Kidney (tissue), 14 donors: ENCODE results near the gene KIF26B. TPM values are rescaled to one million over a fixed set of nuclear protein-coding genes. Genes with fewer than 3 reads are reported as not detected.
"Not testable (repeated sequence)": the region's sequence is repeated elsewhere in the genome, so short reads cannot be mapped to it uniquely, and the experiment has no call there.

Experiments used
- DNase-seq, 5 donors: peaks; one replicate each; pipeline ENCODE4 v3.0.0-alpha.2; 2013 to 2020
- FAIRE-seq: peaks from 2 replicates; lab custom pipeline; 2012; peaks lifted over from hg19 to GRCh38; lab: Jason Lieb, UNC
- H3K27ac ChIP-seq, 2 donors: one replicate each; pipeline ENCODE4 v1.7.0; 2013; ENCODE audit warnings: low read depth in 2 of 2, low read length in 2 of 2, inconsistent platforms in 1 of 2
- H3K27me3 ChIP-seq: one replicate; pipeline ENCODE4 v1.7.1; 2013; ENCODE audit warnings: low read length, inconsistent platforms; ENCODE audit not compliant: control insufficient read depth, insufficient read depth
- H3K36me3 ChIP-seq, 3 donors: one replicate each; pipeline versions ENCODE4 v1.7.0 to v1.7.1; 2013; ENCODE audit warnings: low read length in 3 of 3, control low read depth in 1 of 3, inconsistent platforms in 1 of 3; ENCODE audit not compliant: insufficient read depth in 3 of 3, control insufficient read depth in 2 of 3
- H3K4me1 ChIP-seq, 3 donors: one replicate each; pipeline versions ENCODE4 v1.7.0 to v1.7.1; 2013; ENCODE audit warnings: low read length in 3 of 3, inconsistent platforms in 1 of 3, low read depth in 1 of 3; ENCODE audit not compliant: control insufficient read depth in 2 of 3, insufficient read depth in 2 of 3
- H3K4me3 ChIP-seq, 3 donors: one replicate each; pipeline versions ENCODE4 v1.7.0 to v1.8.1; 2013; ENCODE audit warnings: low read length in 3 of 3, control low read depth in 1 of 3, inconsistent platforms in 1 of 3
- H3K9ac ChIP-seq, 3 donors: one replicate each; pipeline versions ENCODE4 v1.7.0 to v1.7.1; 2013; ENCODE audit warnings: low read length in 3 of 3, control low read depth in 1 of 3, inconsistent platforms in 1 of 3
- H3K9me3 ChIP-seq, 3 donors: one replicate each; pipeline versions ENCODE4 v1.7.0 to v1.7.1; 2013; ENCODE audit warnings: low read length in 3 of 3, control low read depth in 1 of 3, inconsistent platforms in 1 of 3; ENCODE audit not compliant: control insufficient read depth in 2 of 3, insufficient read depth in 1 of 3
- intact Hi-C: fragments of 100-400 bp; cut with DNase I; formaldehyde crosslinking; loops from one replicate; pipeline ENCODE4 v1.11.1; 2022
- polyA plus RNA-seq: library from polyadenylated mRNA; stranded (reverse); fragments of 350-450 nt; fragmentation: Illumina TruSeq; extraction: RNeasy Lipid Tissue Mini Kit (QIAGEN cat#74804); gene quantifications from one replicate; pipeline ENCODE4 v1.2.3, GENCODE V29; 2014; ENCODE audit warnings: low read depth, low replicate concordance; ENCODE audit not compliant: insufficient read depth
- total RNA-seq: library from RNA; stranded (reverse); fragmentation: NEBNext Ultra II Directional; extraction: Animal tissue kit (Norgen Biotek cat#: 25700); gene quantifications from one replicate; pipeline ENCODE4 v1.2.1, GENCODE V29; 2021
- TF ChIP-seq, protein P1 (sequence below): IDR thresholded peaks from 3 replicates; pipeline ENCODE4 v1.5.1; 2012; ENCODE audit warnings: mild to moderate bottlenecking, moderate library complexity, borderline replicate concordance; ENCODE audit not compliant: insufficient read depth; ENCODE audit errors: extremely low read depth
- donor health status: control.
- donor health status: control.
- donor health status: control.
- donor health status: control.
- donor health status: control.
- donor health status: DM: yes; HTN: yes; CAD: no.
- donor health status: Normal renal cell carcinoma (clear cell type).

KIF26B gene
- total and polyA plus RNA-seq, 2 donors from 2014 or later: 0.52 to 10.7 TPM

DNA sequence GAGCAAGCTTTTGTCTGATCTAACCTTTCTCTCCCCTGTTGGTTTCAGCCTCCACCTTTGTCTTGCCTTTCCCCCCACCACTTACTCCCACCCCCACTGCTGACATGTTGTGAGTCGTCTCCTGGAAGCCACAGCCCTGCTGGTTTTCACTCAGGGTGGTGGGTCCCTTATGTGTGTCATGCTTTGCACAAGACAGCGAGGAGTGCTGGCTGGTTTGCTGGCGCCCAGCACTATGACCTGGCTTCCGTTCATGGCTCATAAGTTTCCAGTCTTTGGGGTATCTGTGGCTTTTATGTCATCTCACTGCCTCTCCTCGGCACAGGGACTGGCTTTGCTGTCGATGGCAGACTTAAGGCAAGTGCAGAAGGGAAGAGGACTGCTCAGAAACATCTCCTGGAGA lies 177.7 kb downstream of the KIF26B start:
- TF ChIP-seq, protein P1, sequence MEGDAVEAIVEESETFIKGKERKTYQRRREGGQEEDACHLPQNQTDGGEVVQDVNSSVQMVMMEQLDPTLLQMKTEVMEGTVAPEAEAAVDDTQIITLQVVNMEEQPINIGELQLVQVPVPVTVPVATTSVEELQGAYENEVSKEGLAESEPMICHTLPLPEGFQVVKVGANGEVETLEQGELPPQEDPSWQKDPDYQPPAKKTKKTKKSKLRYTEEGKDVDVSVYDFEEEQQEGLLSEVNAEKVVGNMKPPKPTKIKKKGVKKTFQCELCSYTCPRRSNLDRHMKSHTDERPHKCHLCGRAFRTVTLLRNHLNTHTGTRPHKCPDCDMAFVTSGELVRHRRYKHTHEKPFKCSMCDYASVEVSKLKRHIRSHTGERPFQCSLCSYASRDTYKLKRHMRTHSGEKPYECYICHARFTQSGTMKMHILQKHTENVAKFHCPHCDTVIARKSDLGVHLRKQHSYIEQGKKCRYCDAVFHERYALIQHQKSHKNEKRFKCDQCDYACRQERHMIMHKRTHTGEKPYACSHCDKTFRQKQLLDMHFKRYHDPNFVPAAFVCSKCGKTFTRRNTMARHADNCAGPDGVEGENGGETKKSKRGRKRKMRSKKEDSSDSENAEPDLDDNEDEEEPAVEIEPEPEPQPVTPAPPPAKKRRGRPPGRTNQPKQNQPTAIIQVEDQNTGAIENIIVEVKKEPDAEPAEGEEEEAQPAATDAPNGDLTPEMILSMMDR: no peak
- H3K9me3 ChIP-seq: no peaks in the 10 kb centered on the region
- H3K27ac ChIP-seq: no peak overlapping the region
- DNase-seq (peak in 3 of 5 donors; percentile 62 to 81 (median 69)), FAIRE-seq (no peak)
- intact Hi-C loops: no loop called here
- H3K4me1 ChIP-seq: peaks cover 0 to 4% (median 0%) of the 10 kb centered on the region in 3 donors
- no peak overlapping the region for H3K4me3 ChIP-seq
- no peaks in the 10 kb centered on the region for H3K27me3 ChIP-seq
- H3K36me3 ChIP-seq: no peaks in the 10 kb centered on the region
- no peak overlapping the region for H3K9ac ChIP-seq

DNA sequence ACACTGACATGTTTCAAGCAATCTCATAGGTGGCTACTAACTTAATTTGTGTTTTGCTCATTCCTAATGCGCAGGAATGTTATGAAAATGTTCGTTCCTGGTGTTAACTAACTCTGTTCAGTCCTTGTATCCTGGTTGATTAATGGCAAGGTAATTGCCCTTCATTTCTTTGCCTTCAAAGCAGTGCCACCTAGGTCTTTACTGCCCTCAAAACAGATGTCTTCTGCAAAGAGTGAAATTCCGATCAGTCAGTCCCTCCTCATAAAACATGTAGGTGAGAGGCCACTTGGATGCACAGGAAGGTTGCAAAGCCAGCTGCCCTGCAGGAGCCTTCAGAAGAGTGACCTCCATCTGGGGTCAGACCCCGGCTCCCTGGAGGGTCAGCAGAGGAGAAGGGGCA lies 179.4 kb downstream of the KIF26B start:
- intact Hi-C loops: no loop called here
- H3K4me1 ChIP-seq: peaks cover 0 to 4% (median 0%) of the 10 kb centered on the region in 3 donors
- H3K27me3 ChIP-seq: no peaks in the 10 kb centered on the region
- TF ChIP-seq, protein P1: no peak
- H3K9ac ChIP-seq: no peak overlapping the region
- DNase-seq (peak in 3 of 5 donors; percentile 50 to 68 (median 57)), FAIRE-seq (no peak)
- no peak overlapping the region for H3K27ac ChIP-seq
- no peaks in the 10 kb centered on the region for H3K9me3 ChIP-seq
- no peak overlapping the region for H3K4me3 ChIP-seq
- no peaks in the 10 kb centered on the region for H3K36me3 ChIP-seq

DNA sequence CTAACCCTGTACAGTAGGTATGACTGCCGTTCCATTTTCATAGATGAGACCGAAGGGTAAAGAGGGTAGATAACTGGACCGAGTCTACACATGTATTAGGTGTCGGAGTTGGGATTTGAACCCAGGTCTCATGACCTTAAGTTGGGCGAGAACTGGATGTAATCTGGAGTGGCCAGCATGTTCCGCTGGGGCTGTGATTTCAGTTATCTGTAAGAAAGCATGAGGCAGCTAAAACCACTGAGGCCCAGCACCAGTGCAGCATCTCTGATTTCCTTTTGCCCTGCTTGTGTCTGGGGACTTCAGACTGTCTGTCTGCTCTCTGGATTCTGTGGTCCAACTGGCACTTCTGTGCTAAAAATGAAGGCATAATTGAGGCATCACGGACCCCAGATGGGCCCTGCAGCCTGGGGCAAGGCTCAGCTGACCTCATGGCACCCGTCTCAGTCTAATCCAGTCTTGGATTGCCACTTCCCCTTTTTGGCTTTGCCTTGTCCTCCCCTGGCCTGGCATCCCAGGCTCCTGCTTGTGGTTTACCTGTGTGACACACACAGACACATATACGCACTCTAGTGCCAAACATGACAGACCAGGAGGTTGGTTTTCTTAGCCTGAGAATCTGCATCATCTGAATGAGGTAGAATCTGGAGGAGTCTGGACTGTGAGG lies 180.2 kb downstream of the KIF26B start:
- peaks cover 0 to 4% (median 0%) of the 10 kb centered on the region in 3 donors for H3K4me1 ChIP-seq
- FAIRE-seq (no peak), DNase-seq (peak in 1 of 5 donors; percentile 22)
- no peak overlapping the region for H3K27ac ChIP-seq
- no peak overlapping the region for H3K9ac ChIP-seq
- H3K4me3 ChIP-seq: no peak overlapping the region
- no peaks in the 10 kb centered on the region for H3K36me3 ChIP-seq
- H3K27me3 ChIP-seq: no peaks in the 10 kb centered on the region
- H3K9me3 ChIP-seq: no peaks in the 10 kb centered on the region
- TF ChIP-seq, protein P1: no peak
- intact Hi-C loops: no loop called here

DNA sequence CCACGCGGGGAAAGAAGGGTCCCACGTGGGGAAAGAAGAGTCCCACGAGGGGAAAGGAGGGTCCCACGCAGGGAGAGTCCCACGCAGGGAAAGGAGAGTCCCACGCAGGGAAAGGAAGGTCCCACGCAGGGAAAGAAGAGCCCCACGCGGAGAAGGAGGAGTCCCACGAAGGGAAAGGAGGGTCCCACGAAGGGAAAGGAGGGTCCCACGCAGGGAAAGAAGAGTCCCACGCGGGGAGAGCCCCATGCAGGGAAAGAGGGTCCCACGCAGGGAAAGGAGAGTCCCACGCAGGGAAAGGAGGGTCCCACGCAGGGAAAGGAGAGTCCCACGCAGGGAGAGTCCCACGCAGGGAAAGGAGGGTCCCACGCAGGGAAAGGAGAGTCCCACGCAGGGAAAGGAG lies 180.9 kb downstream of the KIF26B start:
- H3K27ac ChIP-seq, H3K36me3 ChIP-seq, DNase-seq, H3K9ac ChIP-seq, intact Hi-C loops, H3K27me3 ChIP-seq, H3K4me3 ChIP-seq, FAIRE-seq, H3K4me1 ChIP-seq, H3K9me3 ChIP-seq: not testable (repeated sequence)
